Posterior vena cava (tissue), 2 donors: Measurements from ENCODE around the gene DYRK2. TPM values are rescaled to one million over a fixed set of nuclear protein-coding genes. Genes with fewer than 3 reads are reported as not detected.

Experiments used
- DNase-seq: peaks from one replicate; pipeline ENCODE4 v3.0.0-alpha.2; 2020; ENCODE audit warnings: low spot score
- intact Hi-C, 2 donors: fragments of 100-400 bp; cut with DNase I; formaldehyde crosslinking; loops; one replicate each; pipeline versions ENCODE4 v1.14.1 to v1.14.2; 2022 to 2023
- total RNA-seq, 2 donors: library from RNA; stranded (reverse); fragmentation: NEBNext Ultra II Directional; extraction: Animal tissue kit (Norgen Biotek cat#: 25700); gene quantifications; one replicate each; pipeline ENCODE4 v1.2.1, GENCODE V29; 2021
- donor health status: DM: yes; HTN: yes; CAD: no.
- donor health status: DM: yes; HTN: yes; CAD: no.

The DYRK2 gene
- total RNA-seq, 2 donors from 2014 or later, result 44.3 to 47.8 TPM

DNA sequence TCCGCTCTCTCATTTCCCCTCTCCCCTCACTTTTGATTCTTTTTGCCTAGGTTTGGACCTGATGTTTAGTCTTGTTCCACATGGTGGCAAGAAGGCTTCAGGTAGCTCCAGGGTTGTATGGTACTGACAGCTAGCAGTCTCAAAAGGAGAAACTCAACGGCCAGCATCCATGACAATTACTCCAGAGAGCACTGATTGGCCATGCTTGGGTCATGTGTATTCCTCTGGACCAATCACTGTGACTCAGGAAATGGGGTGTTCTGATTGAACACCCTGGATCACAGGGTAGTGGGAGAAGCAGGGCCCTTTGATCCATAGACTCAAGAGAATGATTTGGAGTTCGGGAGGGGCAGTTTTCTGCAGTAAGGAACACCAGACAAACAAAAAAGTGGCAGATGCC, 45.3 kb downstream of the DYRK2 start:
- intact Hi-C loops, result no loop called here
- no peak for DNase-seq

- intact Hi-C loops, result no loop called here
- no peak for DNase-seq
These were observed 45.9 kb downstream of the DYRK2 start for GRCh38 chr12:67694306-67694900.

DNA sequence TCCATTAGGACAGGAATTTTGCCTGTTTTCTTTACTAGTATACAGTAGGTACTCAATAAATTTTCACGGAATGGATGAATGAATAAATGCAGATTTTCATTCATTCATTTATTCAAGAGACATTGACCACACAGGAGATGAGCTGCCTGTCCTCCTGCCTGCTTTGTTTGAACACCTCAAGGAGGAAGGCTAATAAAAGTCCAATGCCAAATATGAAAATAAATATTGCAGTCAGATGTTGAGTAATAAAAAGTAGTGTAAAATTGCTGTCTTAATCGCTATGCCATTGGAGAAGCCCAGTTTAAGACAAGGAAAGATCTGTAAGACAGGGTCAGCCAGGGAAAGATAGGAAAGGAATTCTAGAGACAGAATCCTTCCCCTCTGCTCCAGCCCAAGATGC, 47.4 kb downstream of the DYRK2 start:
- no peak for DNase-seq
- intact Hi-C loops, result no loop called here

GRCh38 chr12:67697443-67697842, 48.9 kb downstream of the DYRK2 start:
- DNase-seq, result no peak
- intact Hi-C loops, result no loop called here

GRCh38 chr12:67697967-67698366, 49.4 kb downstream of the DYRK2 start:
- intact Hi-C loops, result no loop called here
- DNase-seq, result no peak

DNA sequence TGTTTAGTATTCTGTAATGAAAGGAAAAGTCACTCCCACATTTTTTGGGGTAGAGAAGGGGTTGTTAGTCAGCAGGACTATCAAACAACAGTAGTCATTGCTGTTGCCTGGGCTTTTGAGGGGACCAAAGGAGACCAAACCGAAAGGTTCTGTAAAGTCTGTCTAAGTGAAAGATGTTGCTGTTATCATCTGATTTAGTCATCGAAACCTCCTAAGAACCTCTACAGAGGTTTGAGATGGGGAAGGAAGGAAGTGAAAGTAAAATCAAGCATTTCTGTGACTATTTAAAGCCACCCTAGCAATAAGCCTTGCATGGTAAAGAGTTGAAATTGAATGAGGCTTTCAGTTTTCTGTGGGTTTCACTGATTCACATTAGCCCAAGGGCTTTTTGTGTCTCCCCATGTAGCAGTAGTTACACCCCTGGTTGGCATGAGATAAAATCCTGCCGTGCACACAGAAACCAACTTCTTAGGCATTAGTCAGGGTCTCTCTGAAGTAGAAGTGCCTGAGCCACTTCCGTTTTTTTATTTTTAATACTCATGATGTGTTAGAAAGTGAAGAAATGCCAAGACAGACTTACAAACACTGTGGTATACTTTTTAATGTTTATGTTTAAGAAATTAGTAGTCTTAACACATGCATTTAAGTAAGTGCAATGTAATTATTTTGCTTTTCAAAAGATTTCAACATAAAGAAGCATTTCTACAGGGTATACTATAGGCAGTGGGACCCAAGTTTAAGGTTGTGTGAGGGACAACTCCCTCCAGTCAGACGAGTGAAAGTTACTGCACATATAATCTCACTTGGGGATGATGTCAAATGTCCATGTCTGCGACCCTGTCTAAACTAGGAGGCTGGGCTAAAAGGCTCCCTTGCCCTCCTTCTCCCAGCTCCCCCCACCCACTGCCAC, 50.4 kb downstream of the DYRK2 start:
- intact Hi-C loops, result no loop called here
- no peak for DNase-seq

- DNase-seq, result no peak
- intact Hi-C loops, result no loop called here
These were observed 52.6 kb downstream of the DYRK2 start for GRCh38 chr12:67701121-67701520.

GRCh38 chr12:67702136-67702535, 53.6 kb downstream of the DYRK2 start:
- DNase-seq, result no peak
- intact Hi-C loops, result no loop called here

DNA sequence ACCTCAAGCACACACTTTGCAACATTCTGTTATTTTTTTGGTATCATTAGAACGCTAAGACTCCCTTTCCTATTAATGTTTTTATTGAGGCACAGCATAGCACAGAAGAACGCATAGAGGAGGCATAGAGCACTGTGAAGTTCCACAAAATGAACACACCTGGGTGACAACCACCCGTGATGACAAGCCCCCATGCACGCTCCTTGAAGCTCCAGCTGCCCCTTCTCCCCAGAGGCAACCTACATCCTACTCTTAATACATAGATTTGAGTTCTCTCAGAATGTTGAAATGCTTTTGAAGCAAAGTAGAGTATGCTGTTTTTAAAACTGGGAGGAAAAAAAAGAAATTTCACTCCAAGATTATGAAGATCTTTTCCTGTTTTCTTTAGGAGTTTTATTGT, 55.5 kb downstream of the DYRK2 start:
- intact Hi-C loops, result no loop called here
- DNase-seq, result no peak

DNA sequence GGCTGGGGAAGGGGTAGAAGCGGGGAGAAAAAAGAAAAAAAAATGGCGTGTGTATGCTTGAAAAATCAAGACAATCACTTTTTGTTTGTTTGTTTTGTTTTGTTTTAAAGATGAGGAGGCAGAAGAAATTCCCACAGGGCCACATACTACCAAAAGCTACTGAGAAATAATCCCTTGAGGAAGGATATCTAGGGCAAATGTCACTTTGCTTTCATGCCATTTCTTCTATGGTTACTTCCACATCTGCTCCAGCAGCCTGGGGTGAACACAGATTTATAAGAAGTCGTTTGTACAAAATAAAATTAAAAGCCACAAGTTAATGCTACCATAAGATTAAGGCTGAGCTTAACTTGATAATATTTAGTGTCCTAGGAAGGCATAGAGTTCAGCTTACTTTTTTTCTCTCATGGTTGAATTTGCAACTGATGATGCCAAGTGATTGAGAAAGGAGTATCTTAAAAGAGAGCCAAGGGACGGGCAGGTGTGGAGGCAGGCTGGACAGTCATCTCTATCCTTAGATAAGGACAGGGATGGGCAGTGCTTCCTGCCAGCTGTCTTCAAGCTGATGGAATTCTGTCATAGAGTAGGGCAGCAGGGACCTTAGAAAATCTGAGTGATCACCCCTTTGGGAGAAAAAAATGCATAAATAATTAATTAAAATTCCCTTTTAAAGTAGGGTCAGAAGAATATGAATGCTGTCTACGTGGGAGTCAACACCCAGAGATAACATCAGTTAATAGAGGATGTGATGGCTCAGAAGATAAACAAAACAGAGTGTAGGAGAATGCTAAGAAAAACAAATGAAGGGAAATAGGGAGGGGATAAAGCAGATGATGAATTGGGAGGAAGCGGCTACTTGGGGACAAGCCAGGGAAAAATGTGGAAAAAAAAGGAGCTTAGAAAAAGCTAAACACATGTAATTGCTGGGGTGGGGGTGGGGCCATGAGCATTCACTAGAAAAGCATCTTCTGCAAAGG, 57.1 kb downstream of the DYRK2 start:
- intact Hi-C loops, result no loop called here
- no peak for DNase-seq

- no peak for DNase-seq
- intact Hi-C loops, result no loop called here
These were observed 60.9 kb downstream of the DYRK2 start for GRCh38 chr12:67709367-67709954.

DNA sequence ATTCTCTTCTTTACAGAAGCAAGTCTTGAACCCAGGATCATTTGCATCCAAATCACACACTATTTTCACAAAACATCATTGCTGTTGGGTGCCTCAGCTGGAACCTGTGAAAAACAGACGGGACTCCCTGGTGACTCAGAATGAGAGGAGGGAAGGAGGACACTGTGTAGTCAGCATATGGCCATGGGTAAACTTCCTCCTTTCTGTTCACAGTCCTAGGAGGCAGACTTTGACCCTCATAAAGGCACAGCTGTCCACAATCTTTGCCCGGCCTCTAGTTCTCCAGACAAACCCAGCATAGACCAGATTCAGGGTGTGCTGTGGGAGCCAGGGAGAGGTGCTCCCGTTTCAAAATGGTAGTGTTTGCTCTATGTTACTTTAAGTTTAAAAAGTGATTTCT, 62.0 kb downstream of the DYRK2 start:
- DNase-seq, result no peak
- intact Hi-C loops, result loop anchor here in 1 of 2 donors (10.0 kb wide), 1 partner anchor 46 kb away; no protein-coding TSS in a partner anchor

DNA sequence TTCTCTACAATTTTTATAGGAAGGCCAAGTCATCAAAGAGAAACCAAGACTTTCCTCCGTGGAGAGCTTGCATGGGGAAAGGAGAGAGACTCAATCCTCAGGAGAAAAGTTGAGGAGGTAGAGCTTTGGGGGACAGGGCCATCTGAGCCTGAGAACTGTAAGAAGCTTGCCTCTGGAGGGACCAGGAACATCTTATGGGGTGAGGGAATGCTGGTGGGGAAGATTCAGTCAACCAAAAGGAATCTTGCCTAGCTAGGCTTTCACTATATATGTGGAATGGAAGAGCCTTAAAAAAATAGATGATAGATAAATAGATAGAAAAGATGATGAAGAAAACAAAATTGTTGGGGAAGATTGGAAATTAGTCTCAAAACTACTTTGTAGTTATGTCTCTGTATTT, 63.5 kb downstream of the DYRK2 start:
- intact Hi-C loops, result loop anchor here in 1 of 2 donors (10.0 kb wide), 1 partner anchor 47 kb away; no protein-coding TSS in a partner anchor
- no peak for DNase-seq

DNA sequence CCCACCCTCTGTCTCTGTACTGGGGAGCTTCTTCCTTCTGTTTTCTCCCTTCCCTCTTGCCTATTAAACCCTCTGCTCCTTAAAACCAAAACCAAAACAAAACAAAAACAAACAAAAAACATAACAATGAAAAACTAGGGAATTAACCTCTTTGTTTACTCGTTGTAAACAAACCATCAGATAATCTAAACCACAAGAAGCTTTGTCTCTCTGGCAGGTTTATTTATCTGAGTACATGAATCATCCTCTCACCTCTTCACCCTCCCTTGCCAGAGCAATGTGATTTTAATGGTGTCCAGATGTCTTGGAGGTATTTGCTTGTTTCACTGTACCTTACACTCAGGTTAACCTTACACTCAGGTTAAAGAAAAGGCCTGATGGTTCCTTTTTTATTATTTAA, 66.1 kb downstream of the DYRK2 start:
- no peak for DNase-seq
- intact Hi-C loops, result loop anchor here in 1 of 2 donors (10.0 kb wide), 1 partner anchor 50 kb away; no protein-coding TSS in a partner anchor
